H9 (cell line): ENCODE results near the gene ANKRD65. TPM values are rescaled to one million over a fixed set of nuclear protein-coding genes. Genes with fewer than 3 reads are reported as not detected.
"Not testable (repeated sequence)": the region's sequence is repeated elsewhere in the genome, so short reads cannot be mapped to it uniquely, and the experiment has no call there.

Source experiments
- DNase-seq: peaks from one replicate; pipeline ENCODE4 v3.0.0-alpha.2; 2017
- H2AFZ ChIP-seq: one replicate; pipeline ENCODE4 v1.6.1; 2013; ENCODE audit warnings: mild to moderate bottlenecking, low read length, control low read depth, moderate library complexity
- H2AK5ac ChIP-seq: 2 replicates; pipeline ENCODE4 v1.6.1; 2013; ENCODE audit warnings: low read length, control low read depth, mixed read lengths; ENCODE audit not compliant: insufficient read length
- H2BK120ac ChIP-seq: one replicate; pipeline ENCODE4 v1.6.1; 2013; ENCODE audit warnings: low read depth, mild to moderate bottlenecking, low read length, control low read depth, inconsistent platforms; ENCODE audit not compliant: poor library complexity, severe bottlenecking
- H2BK12ac ChIP-seq: 2 replicates; pipeline ENCODE4 v1.6.1; 2013; ENCODE audit warnings: low read length, control low read depth, mixed read lengths, low read depth; ENCODE audit not compliant: insufficient read length
- H2BK15ac ChIP-seq: 2 replicates; pipeline ENCODE4 v1.6.1; 2013; ENCODE audit warnings: low read depth, low read length, control low read depth
- H2BK20ac ChIP-seq: one replicate; pipeline ENCODE4 v1.6.1; 2013; ENCODE audit warnings: low read depth, mild to moderate bottlenecking, low read length, control low read depth, inconsistent platforms; ENCODE audit not compliant: poor library complexity, severe bottlenecking
- H2BK5ac ChIP-seq: 2 replicates; pipeline ENCODE4 v1.6.1; 2013; ENCODE audit warnings: low read length, control low read depth, mixed read lengths; ENCODE audit not compliant: insufficient read length
- H3K14ac ChIP-seq: 2 replicates; pipeline ENCODE4 v1.6.1; 2013; ENCODE audit warnings: low read length, control low read depth; ENCODE audit not compliant: insufficient read depth
- H3K18ac ChIP-seq: 2 replicates; pipeline ENCODE4 v1.6.1; 2013; ENCODE audit warnings: low read depth, mild to moderate bottlenecking, mixed read lengths, low read length, control low read depth; ENCODE audit not compliant: insufficient read length
- H3K23ac ChIP-seq: 2 replicates; pipeline ENCODE4 v1.6.1; 2013; ENCODE audit warnings: low read length, control low read depth, mixed read lengths, low read depth; ENCODE audit not compliant: insufficient read length
- H3K23me2 ChIP-seq: 2 replicates; pipeline ENCODE4 v1.6.1; 2013; ENCODE audit warnings: low read depth, mild to moderate bottlenecking, mixed read lengths, low read length, control low read depth; ENCODE audit not compliant: insufficient read length, poor library complexity, severe bottlenecking
- H3K27ac ChIP-seq: 2 replicates; pipeline ENCODE4 v1.5.1; 2013; ENCODE audit warnings: low read length, control low read depth, mixed read lengths, low read depth; ENCODE audit not compliant: insufficient read length
- H3K27me3 ChIP-seq: 2 replicates; pipeline ENCODE4 v1.6.1; 2013; ENCODE audit warnings: low read length, control low read depth, inconsistent platforms; ENCODE audit not compliant: insufficient read depth
- H3K4ac ChIP-seq: 2 replicates; pipeline ENCODE4 v1.6.1; 2013; ENCODE audit warnings: low read depth, mild to moderate bottlenecking, control low read depth, inconsistent platforms, low read length, moderate library complexity
- H3K4me1 ChIP-seq: 2 replicates; pipeline ENCODE4 v1.6.1; 2013; ENCODE audit warnings: low read length, control low read depth, inconsistent platforms; ENCODE audit not compliant: insufficient read depth
- H3K4me2 ChIP-seq: 2 replicates; pipeline ENCODE4 v1.6.1; 2013; ENCODE audit warnings: low read length, control low read depth, mixed read lengths; ENCODE audit not compliant: insufficient read length, insufficient read depth
- H3K56ac ChIP-seq: 2 replicates; pipeline ENCODE4 v1.6.1; 2013; ENCODE audit warnings: low read depth, mild to moderate bottlenecking, mixed read lengths, low read length, control low read depth; ENCODE audit not compliant: insufficient read length
- H3K79me1 ChIP-seq: 2 replicates; pipeline ENCODE4 v1.6.1; 2013; ENCODE audit warnings: low read depth, mild to moderate bottlenecking, moderate library complexity, low read length, control low read depth, inconsistent platforms; ENCODE audit not compliant: insufficient read depth, poor library complexity, severe bottlenecking
- H3K79me2 ChIP-seq: 2 replicates; pipeline ENCODE4 v1.6.1; 2013; ENCODE audit warnings: low read length, control low read depth, inconsistent platforms; ENCODE audit not compliant: insufficient read depth
- H3K9ac ChIP-seq: 2 replicates; pipeline ENCODE4 v1.6.1; 2013; ENCODE audit warnings: low read length, control low read depth, mixed read lengths; ENCODE audit not compliant: insufficient read length; ENCODE audit errors: extremely low read depth
- H3K9me3 ChIP-seq: one replicate; pipeline ENCODE4 v1.6.1; 2013; ENCODE audit warnings: low read depth, low read length, inconsistent platforms; ENCODE audit not compliant: control insufficient read depth
- H3T11ph ChIP-seq: one replicate; pipeline ENCODE4 v1.6.1; 2013; ENCODE audit warnings: mild to moderate bottlenecking, low read length, control low read depth, inconsistent platforms
- H4K20me1 ChIP-seq: one replicate; pipeline ENCODE4 v1.6.1; 2013; ENCODE audit not compliant: control insufficient read depth, insufficient read length, insufficient read depth
- H4K5ac ChIP-seq: 2 replicates; pipeline ENCODE4 v1.6.1; 2013; ENCODE audit warnings: low read depth, mild to moderate bottlenecking, mixed read lengths, low read length, control low read depth; ENCODE audit not compliant: insufficient read length
- H4K8ac ChIP-seq: replicated peaks from 2 replicates; pipeline ENCODE4 v1.6.1; 2013; ENCODE audit warnings: low read length, control low read depth, mixed read lengths, low read depth; ENCODE audit not compliant: insufficient read length
- H4K91ac ChIP-seq: 2 replicates; pipeline ENCODE4 v1.6.1; 2013; ENCODE audit warnings: low read depth, mild to moderate bottlenecking, moderate library complexity, mixed read lengths, low read length, control low read depth; ENCODE audit not compliant: insufficient read length
- H3K27ac Mint-ChIP-seq, 3 experiments: 2 replicates in 2 of 3; 3 replicates in 1 of 3; pipeline ENCODE4 v1.8.0; 2020 to 2021; ENCODE audit warnings: mixed read lengths in 3 of 3, mild to moderate bottlenecking in 1 of 3, moderate library complexity in 1 of 3
- H3K27me3 Mint-ChIP-seq: 2 replicates; pipeline ENCODE4 v1.8.0; 2021; ENCODE audit warnings: low read depth, mild to moderate bottlenecking, moderate library complexity, mixed read lengths
- H3K36me3 Mint-ChIP-seq, 3 experiments: 2 replicates in 2 of 3; 3 replicates in 1 of 3; pipeline ENCODE4 v1.8.0; 2020 to 2021; ENCODE audit warnings: low read depth in 3 of 3, mixed read lengths in 3 of 3; ENCODE audit not compliant: insufficient read depth in 1 of 3
- H3K4me1 Mint-ChIP-seq, 2 experiments: 2 replicates each; pipeline ENCODE4 v1.8.0; 2020; ENCODE audit warnings: mixed read lengths in 2 of 2
- H3K4me3 Mint-ChIP-seq, 2 experiments: 2 replicates in 1 of 2; 3 replicates in 1 of 2; pipeline ENCODE4 v1.8.0; 2020 to 2021; ENCODE audit warnings: mild to moderate bottlenecking in 2 of 2, mixed read lengths in 2 of 2, moderate library complexity in 1 of 2
- H3K9me3 Mint-ChIP-seq, 2 experiments: 2 replicates in 1 of 2; 3 replicates in 1 of 2; pipeline ENCODE4 v1.8.0; 2020; ENCODE audit warnings: mild to moderate bottlenecking in 2 of 2, mixed read lengths in 2 of 2, moderate library complexity in 1 of 2
- WGBS: extraction: QIAGEN DNeasy Blood & Tissue Kit; methylation state at CpG from one replicate; pipeline ENCODE4 v1.1.7; 2013; ENCODE audit warnings: missing lambda C conversion rate, low lambda C conversion rate, mixed read lengths; ENCODE audit not compliant: insufficient read length; ENCODE audit errors: extremely low coverage; 5-methylcytosine and 5-hydroxymethylcytosine counted together
- total RNA-seq: library from RNA; stranded (reverse); gene quantifications from 2 replicates; pipeline ENCODE4 v1.2.1, GENCODE V29; 2021
- TF ChIP-seq, protein P1 (sequence below): fragments of 200-600 bp; sonication (generic); conservative IDR thresholded peaks from 3 replicates; pipeline ENCODE4 v1.8.0; 2021; ENCODE audit warnings: antibody characterized with exemption, mild to moderate bottlenecking

The ANKRD65 gene
- total RNA-seq, 1 experiment from 2014 or later: 3.1 TPM

DNA sequence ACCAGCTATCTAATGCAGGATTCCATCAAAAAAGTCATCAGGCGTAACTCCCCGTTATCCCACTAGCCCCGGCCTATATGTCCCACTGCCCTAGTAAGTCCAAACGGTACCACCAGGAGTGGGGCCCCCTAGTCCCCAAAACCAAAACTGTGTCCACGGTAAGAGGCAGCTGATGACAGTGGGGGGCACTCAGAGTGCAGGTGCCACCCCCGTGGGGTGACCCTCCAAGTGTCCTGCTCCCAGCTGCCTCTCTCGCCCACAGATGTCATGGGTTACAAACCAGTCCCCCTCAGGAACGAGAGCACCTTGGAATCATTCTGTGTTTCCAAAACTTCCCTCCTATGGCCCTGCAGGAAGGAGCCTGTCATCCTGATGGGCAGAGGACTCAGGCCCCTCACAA, 35.1 kb downstream of the ANKRD65 start:
- H4K5ac ChIP-seq: no peak overlapping the region
- H3K27ac ChIP-seq: no peak overlapping the region
- H3K4me2 ChIP-seq: no peak overlapping the region
- Mint-ChIP-seq H3K4me3 (no peak overlapping the region), H3K27me3 (no peaks in the 10 kb centered on the region), H3K27ac (no peak overlapping the region), H3K36me3 (peaks cover 40 to 67% (median 51%) of the 10 kb centered on the region in 3 experiments; a peak in 6 of 7 replicates), H3K4me1 (peaks cover 4% of the 10 kb centered on the region in 2 experiments; a peak in 1 of 4 replicates), H3K9me3 (no peaks in the 10 kb centered on the region)
- no peaks in the 10 kb centered on the region for H4K20me1 ChIP-seq
- H3K4me1 ChIP-seq: no peaks in the 10 kb centered on the region
- no peak overlapping the region for H2BK15ac ChIP-seq
- H3K9me3 ChIP-seq: no peaks in the 10 kb centered on the region
- H3K14ac ChIP-seq: no peak overlapping the region
- H2BK12ac ChIP-seq: no peak overlapping the region
- no peaks in the 10 kb centered on the region for H3K27me3 ChIP-seq
- no peaks in the 10 kb centered on the region for H3K23me2 ChIP-seq
- WGBS: no CpG with 5 or more reads among the region's 8 CpGs
- no peak overlapping the region for H2AK5ac ChIP-seq
- H3K9ac ChIP-seq: no peak overlapping the region
- TF ChIP-seq, protein P1, sequence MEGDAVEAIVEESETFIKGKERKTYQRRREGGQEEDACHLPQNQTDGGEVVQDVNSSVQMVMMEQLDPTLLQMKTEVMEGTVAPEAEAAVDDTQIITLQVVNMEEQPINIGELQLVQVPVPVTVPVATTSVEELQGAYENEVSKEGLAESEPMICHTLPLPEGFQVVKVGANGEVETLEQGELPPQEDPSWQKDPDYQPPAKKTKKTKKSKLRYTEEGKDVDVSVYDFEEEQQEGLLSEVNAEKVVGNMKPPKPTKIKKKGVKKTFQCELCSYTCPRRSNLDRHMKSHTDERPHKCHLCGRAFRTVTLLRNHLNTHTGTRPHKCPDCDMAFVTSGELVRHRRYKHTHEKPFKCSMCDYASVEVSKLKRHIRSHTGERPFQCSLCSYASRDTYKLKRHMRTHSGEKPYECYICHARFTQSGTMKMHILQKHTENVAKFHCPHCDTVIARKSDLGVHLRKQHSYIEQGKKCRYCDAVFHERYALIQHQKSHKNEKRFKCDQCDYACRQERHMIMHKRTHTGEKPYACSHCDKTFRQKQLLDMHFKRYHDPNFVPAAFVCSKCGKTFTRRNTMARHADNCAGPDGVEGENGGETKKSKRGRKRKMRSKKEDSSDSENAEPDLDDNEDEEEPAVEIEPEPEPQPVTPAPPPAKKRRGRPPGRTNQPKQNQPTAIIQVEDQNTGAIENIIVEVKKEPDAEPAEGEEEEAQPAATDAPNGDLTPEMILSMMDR: no peak
- no peak overlapping the region for H3T11ph ChIP-seq
- peaks cover 3% of the 10 kb centered on the region for H3K79me1 ChIP-seq
- H4K8ac ChIP-seq: no peak overlapping the region
- H3K23ac ChIP-seq: no peak overlapping the region
- no peak overlapping the region for H2BK5ac ChIP-seq
- no peak overlapping the region for H3K56ac ChIP-seq
- no peak overlapping the region for H4K91ac ChIP-seq
- no peak for DNase-seq
- no peak overlapping the region for H2BK20ac ChIP-seq
- H3K79me2 ChIP-seq: no peaks in the 10 kb centered on the region
- no peak overlapping the region for H2AFZ ChIP-seq
- no peak overlapping the region for H3K4ac ChIP-seq
- H2BK120ac ChIP-seq: no peak overlapping the region
- H3K18ac ChIP-seq: no peak overlapping the region

DNA sequence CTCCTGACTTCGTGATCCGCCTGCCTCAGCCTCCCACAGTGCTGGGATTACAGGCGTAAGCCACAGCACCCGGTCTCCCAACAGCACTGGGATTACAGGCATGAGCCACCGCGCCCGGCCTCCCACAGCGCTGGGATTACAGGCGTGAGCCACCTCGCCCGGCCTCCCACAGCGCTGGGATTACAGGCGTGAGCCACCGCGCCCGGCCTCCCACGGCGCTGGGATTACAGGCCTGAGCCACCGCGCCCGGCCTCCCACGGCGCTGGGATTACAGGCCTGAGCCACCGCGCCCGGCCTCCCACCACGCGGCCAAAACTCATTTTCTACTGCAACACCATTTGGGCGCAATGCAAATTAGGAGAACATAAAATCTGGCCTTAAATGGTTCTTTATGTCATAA, 35.7 kb downstream of the ANKRD65 start:
- not testable (repeated sequence) for H3K27ac ChIP-seq, H3T11ph ChIP-seq, H3K9me3 ChIP-seq, H3K9ac ChIP-seq, H3K79me2 ChIP-seq, H2BK120ac ChIP-seq, H3K4me1 Mint-ChIP-seq, H3K27me3 ChIP-seq, H3K23ac ChIP-seq, H3K27ac Mint-ChIP-seq, H4K91ac ChIP-seq, H3K18ac ChIP-seq, H4K5ac ChIP-seq, H3K4ac ChIP-seq, H3K4me1 ChIP-seq, H3K4me2 ChIP-seq, H3K4me3 Mint-ChIP-seq, H3K79me1 ChIP-seq, H3K9me3 Mint-ChIP-seq, H3K27me3 Mint-ChIP-seq, H2AFZ ChIP-seq, H2BK15ac ChIP-seq, H2AK5ac ChIP-seq, H2BK20ac ChIP-seq, H3K14ac ChIP-seq, H3K56ac ChIP-seq, DNase-seq, H2BK12ac ChIP-seq, H2BK5ac ChIP-seq, H4K20me1 ChIP-seq, H3K23me2 ChIP-seq, H4K8ac ChIP-seq
- H3K36me3 Mint-ChIP-seq: peaks cover 34 to 62% (median 45%) of the 10 kb centered on the region in 3 experiments; a peak in 6 of 7 replicates
- WGBS: no CpG with 5 or more reads among the region's 29 CpGs
